GM18519 (cell line): ENCODE results near the gene SYT5.

Source experiments
- ATAC-seq: cut with Tn5 transposase; IDR thresholded peaks from one replicate; pipeline ENCODE4 v1.9.1; 2021; ENCODE audit warnings: mild to moderate bottlenecking, moderate library complexity; ENCODE audit not compliant: unreplicated experiment, low FRiP score

SYT5 gene

GRCh38 chr19:55149078-55150003 lies 30.7 kb downstream of the SYT5 start, which contains the start of gene TNNT1:
TNNT1 (minus strand) TSS chr19:55149206; CDS start chr19:55147157, 2,049 bp downstream.
- no peak for ATAC-seq

GRCh38 chr19:55147545-55148251 lies 32.4 kb downstream of the SYT5 start:
- no peak for ATAC-seq

- ATAC-seq = no peak
Measured at GRCh38 chr19:55146705-55147273, 33.3 kb downstream of the SYT5 start.

- ATAC-seq = no peak
Measured at GRCh38 chr19:55146078-55146704, 33.9 kb downstream of the SYT5 start.

- ATAC-seq = no peak
Measured at GRCh38 chr19:55145232-55145631, 34.9 kb downstream of the SYT5 start.

GRCh38 chr19:55141696-55142095 lies 38.4 kb downstream of the SYT5 start:
- no peak for ATAC-seq

GRCh38 chr19:55137915-55138314 lies 42.2 kb downstream of the SYT5 start:
- ATAC-seq = no peak

- ATAC-seq = no peak
Measured at GRCh38 chr19:55136399-55137102, 43.5 kb downstream of the SYT5 start.

- ATAC-seq = no peak
Measured at GRCh38 chr19:55134736-55135135, 45.4 kb downstream of the SYT5 start.

GRCh38 chr19:55133639-55134444 lies 46.2 kb downstream of the SYT5 start:
- ATAC-seq = no peak

- no peak for ATAC-seq
Measured at GRCh38 chr19:55132453-55133129, 47.5 kb downstream of the SYT5 start.

- ATAC-seq = no peak
Measured at GRCh38 chr19:55131421-55131820, 48.7 kb downstream of the SYT5 start.
